Measurements from ENCODE around the gene TMEM100.

GRCh38 chr17:55734128-55734781 is 11.6 kb upstream of the TMEM100 start:
- no peak for TF ChIP-seq CTCF (conservative IDR thresholded peaks at IDR 0.05; ENCODE audit: low read depth, low read length)
- TF ChIP-seq EZH2 (IDR thresholded peaks at IDR 0.05; ENCODE audit: low read length, unreplicated experiment): no peak
- TF ChIP-seq EZH2phosphoT487 (IDR thresholded peaks at IDR 0.05; ENCODE audit: borderline replicate concordance, low read length): no peak

Measured in PC-3 (cell line).